ENCODE data around the gene XYLT1.

DNA sequence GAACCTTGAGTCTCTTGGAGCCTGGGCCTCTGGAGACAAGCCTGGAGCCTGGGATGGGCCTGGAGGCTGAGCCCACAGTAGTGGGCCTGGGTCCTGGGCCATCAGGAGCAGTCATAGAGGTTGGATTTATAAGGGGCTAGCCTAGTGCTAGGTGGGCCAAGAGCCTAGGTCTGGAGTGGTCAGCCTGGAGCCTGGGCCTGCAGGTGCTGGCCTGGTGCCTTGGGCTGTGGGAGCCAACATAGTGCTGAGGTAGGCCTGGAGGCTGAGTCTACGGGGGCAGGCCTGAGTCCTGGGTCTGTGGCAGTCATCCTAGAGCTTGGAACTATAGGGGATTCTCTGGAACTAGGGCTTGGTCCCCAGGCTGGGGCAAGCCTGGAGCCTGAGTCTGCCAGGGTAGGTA is 414.1 kb downstream of the XYLT1 start:
- TF ChIP-seq POLR2AphosphoS5 (IDR thresholded peaks at IDR 0.05; ENCODE audit: borderline replicate concordance, low read depth, low read length): no peak
- TF ChIP-seq EZH2 (IDR thresholded peaks at IDR 0.05): no peak
- TF ChIP-seq FOXP2 (optimal IDR thresholded peaks at IDR 0.05; ENCODE audit: control extremely low read depth, extremely low read length, insufficient read depth): no peak

Measured in SK-N-MC (cell line).